HG03521 (cell line): Measurements from ENCODE around the gene COL6A3.

Experiments used
- ATAC-seq: cut with Tn5 transposase; IDR thresholded peaks from one replicate; pipeline ENCODE4 v1.9.1; 2021; ENCODE audit warnings: mild to moderate bottlenecking, moderate library complexity; ENCODE audit not compliant: unreplicated experiment

Gene COL6A3

DNA sequence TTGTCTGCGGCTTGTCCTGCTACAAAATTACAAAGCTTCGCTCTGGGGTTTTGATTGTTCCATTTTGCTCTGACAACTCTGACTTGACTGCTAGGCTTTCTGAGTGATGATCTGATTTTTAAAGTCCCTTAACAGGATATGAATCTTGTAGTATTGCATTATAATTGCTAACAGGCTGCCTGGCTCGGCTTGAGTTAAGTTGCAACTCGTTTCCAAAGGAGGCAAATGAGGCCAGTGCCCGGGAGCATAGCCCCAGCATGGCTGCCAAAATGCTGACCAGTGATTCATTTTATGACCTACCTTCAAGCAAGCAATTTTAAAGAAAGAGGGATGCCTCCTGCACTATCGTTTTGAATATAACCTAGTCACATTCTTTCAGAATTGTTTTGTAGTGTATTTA lies 135.4 kb downstream of the COL6A3 start:
- no peak for ATAC-seq

DNA sequence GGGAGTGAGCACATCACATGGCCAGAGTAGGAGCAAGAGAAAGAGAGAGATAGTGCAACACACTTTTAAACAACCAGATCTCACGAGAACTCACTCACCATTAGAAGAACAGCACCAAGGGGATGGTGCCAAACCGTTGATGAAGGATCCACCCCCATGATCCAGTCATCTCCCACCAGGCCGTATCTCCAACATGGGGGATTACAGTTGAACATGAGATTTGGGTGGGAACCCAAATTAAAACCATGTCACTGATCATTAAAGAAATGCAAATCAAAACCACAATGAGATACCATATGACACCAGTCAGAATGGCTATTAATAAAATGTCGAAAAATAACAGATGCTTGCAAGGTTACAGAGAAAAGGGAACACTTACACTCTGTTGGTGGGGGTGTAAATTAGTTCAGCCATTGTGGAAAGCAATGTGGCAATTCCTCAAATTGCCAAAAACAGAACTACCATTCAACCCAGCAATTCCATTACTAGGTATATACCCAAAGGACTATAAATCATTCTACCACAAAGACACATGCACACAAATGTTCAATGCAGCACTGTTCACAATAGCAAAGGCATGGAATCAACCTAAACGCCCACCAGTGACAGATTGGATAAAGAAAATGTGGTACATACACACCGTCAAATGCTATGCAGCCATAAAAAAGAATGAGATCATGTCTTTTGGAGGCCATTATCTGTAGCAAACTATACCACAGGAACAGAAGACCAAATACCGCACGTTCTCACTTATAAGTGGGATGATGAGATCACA lies 137.1 kb downstream of the COL6A3 start:
- no peak for ATAC-seq
